Neural progenitor cell (in vitro differentiated cells): ENCODE results near the gene PHF1.

Experiments
- CTCF ChIP-seq: fragments of 200-600 bp; sonication (generic); IDR thresholded peaks from 2 replicates; pipeline ENCODE4 v1.5.1; 2017; ENCODE audit warnings: antibody characterized with exemption, mild to moderate bottlenecking
- EZH2 ChIP-seq: fragments of 200-600 bp; sonication (generic); IDR thresholded peaks from 2 replicates; pipeline ENCODE4 v1.6.1; 2017; ENCODE audit warnings: antibody characterized with exemption, mild to moderate bottlenecking, moderate library complexity
- EZH2phosphoT487 ChIP-seq: fragments of 200-600 bp; sonication (generic); IDR thresholded peaks from 2 replicates; pipeline ENCODE4 v1.6.1; 2017; ENCODE audit warnings: antibody characterized with exemption

GRCh38 chr6:33430991-33431879 lies 20.4 kb downstream of the PHF1 start:
- TF ChIP-seq EZH2 (no peak), CTCF (no peak), EZH2phosphoT487 (no peak)
